ENCODE measurements around the gene PPFIA3.
"Not testable (repeated sequence)": the region's sequence is repeated elsewhere in the genome, so short reads cannot be mapped to it uniquely, and the experiment has no call there.

Gene PPFIA3

GRCh38 chr19:49103331-49104085 is 15.8 kb upstream of the PPFIA3 start:
- DNase-seq, result no peak

GRCh38 chr19:49104229-49104864 is 15.0 kb upstream of the PPFIA3 start:
- DNase-seq, result no peak

- no peak for DNase-seq
Measured at GRCh38 chr19:49106648-49107135, 12.7 kb upstream of the PPFIA3 start.

- no peak for DNase-seq
Measured at GRCh38 chr19:49107625-49108459, 11.5 kb upstream of the PPFIA3 start.

GRCh38 chr19:49109051-49109450 is 10.3 kb upstream of the PPFIA3 start:
- DNase-seq, result no peak

- DNase-seq, result no peak
Measured at GRCh38 chr19:49109569-49110233, 9.6 kb upstream of the PPFIA3 start.

- DNase-seq, result no peak
Measured at GRCh38 chr19:49110567-49110966, 8.8 kb upstream of the PPFIA3 start.

GRCh38 chr19:49111218-49111998 is 7.9 kb upstream of the PPFIA3 start:
- DNase-seq, result no peak

GRCh38 chr19:49113762-49114629 is 5.3 kb upstream of the PPFIA3 start, which contains the start of gene LIN7B:
Gene LIN7B, plus strand, starts transcription at chr19:49114370. Its CDS starts 35 bp downstream, at chr19:49114405.
- DNase-seq, result no peak

GRCh38 chr19:49114630-49115363 is 4.5 kb upstream of the PPFIA3 start:
- DNase-seq, result no peak

GRCh38 chr19:49116544-49116943 is 2.8 kb upstream of the PPFIA3 start:
- DNase-seq, result no peak

- DNase-seq, result no peak
Measured at GRCh38 chr19:49117677-49118564, 1.4 kb upstream of the PPFIA3 start.

- DNase-seq, result peak; percentile 71
Measured at GRCh38 chr19:49118565-49119410, 556 bp upstream of the PPFIA3 start, which contains the start of gene C19orf73. Gene C19orf73, minus strand, starts transcription at chr19:49119143. Its CDS starts 121 bp downstream, at chr19:49119022.

- DNase-seq, result no peak
Measured at GRCh38 chr19:49120325-49120683, 960 bp downstream of the PPFIA3 start.

- DNase-seq, result no peak
Measured at GRCh38 chr19:49120868-49121267, 1.5 kb downstream of the PPFIA3 start.

GRCh38 chr19:49121841-49122240 is 2.5 kb downstream of the PPFIA3 start:
- DNase-seq, result not testable (repeated sequence)

GRCh38 chr19:49123285-49123684 is 3.9 kb downstream of the PPFIA3 start:
- DNase-seq, result not testable (repeated sequence)

All from NCI-H2081 treated with DMSO at 0.1 percent for 48 hours (cell line).